Activated naive CD4-positive, alpha-beta T cell treated with anti-CD3 and anti-CD28 coated beads for 36 hours (primary cell): Measurements from ENCODE around the gene RAB11FIP4. TPM values are rescaled to one million over a fixed set of nuclear protein-coding genes. Genes with fewer than 3 reads are reported as not detected.
"Not testable (repeated sequence)": the region's sequence is repeated elsewhere in the genome, so short reads cannot be mapped to it uniquely, and the experiment has no call there.

ENCODE experiments used
- CTCF ChIA-PET: fragments of 350-600 bp; sonication (Branson Sonifier 250); formaldehyde crosslinking; loops from one replicate; lab custom pipeline; 2021; ENCODE audit warnings: antibody characterized with exemption; lab: Charles Lee
- DNase-seq: peaks from one replicate; pipeline ENCODE4 v3.0.0-alpha.2; 2020
- H3K27ac Mint-ChIP-seq: one replicate; pipeline ENCODE4 v1.8.0; 2021; ENCODE audit warnings: mild to moderate bottlenecking, mixed read lengths
- H3K27me3 Mint-ChIP-seq: one replicate; pipeline ENCODE4 v1.8.0; 2021; ENCODE audit warnings: low read depth, mixed read lengths
- H3K36me3 Mint-ChIP-seq: one replicate; pipeline ENCODE4 v1.8.0; 2021; ENCODE audit warnings: low read depth, mixed read lengths
- H3K4me1 Mint-ChIP-seq: one replicate; pipeline ENCODE4 v1.8.0; 2021; ENCODE audit warnings: low read depth, mixed read lengths
- H3K4me3 Mint-ChIP-seq: one replicate; pipeline ENCODE4 v1.8.0; 2021; ENCODE audit warnings: mild to moderate bottlenecking, moderate library complexity, mixed read lengths
- H3K9me3 Mint-ChIP-seq: one replicate; pipeline ENCODE4 v1.8.0; 2021; ENCODE audit warnings: mixed read lengths
- intact Hi-C: fragments of 100-400 bp; cut with micrococcal nuclease; formaldehyde crosslinking; loops from one replicate; pipeline ENCODE4 v1.15.1; 2023
- total RNA-seq, 2 experiments: library from RNA; stranded (reverse); gene quantifications; one replicate each; pipeline ENCODE4 v1.2.3, GENCODE V29; 2021

The RAB11FIP4 gene
- 10 to 100 TPM; 31.3 to 33.1 TPM for total RNA-seq

- H3K9me3 Mint-ChIP-seq = no peaks in the 10 kb centered on the region
- CTCF ChIA-PET = interaction anchor here (0.6 kb wide), 1 partner anchor 52 kb away, joined by 3 read pairs; no protein-coding TSS in a partner anchor
- no peak within 1 kb of the TSS for H3K27ac Mint-ChIP-seq
- intact Hi-C loops = no loop called here
- peak within 1 kb of the TSS; percentile 70 for H3K4me3 Mint-ChIP-seq
- H3K4me1 Mint-ChIP-seq = peaks cover 3% of the 10 kb centered on the region
- DNase-seq = peak; percentile 20
- peaks cover 47% of the 10 kb centered on the region for H3K27me3 Mint-ChIP-seq
- no peaks in the 10 kb centered on the region for H3K36me3 Mint-ChIP-seq
Observed at GRCh38 chr17:31391496-31391949, at the start of gene RAB11FIP4. TSS of gene RAB11FIP4 (plus strand) at chr17:31391675. CDS start at chr17:31391853, 178 bp downstream.

GRCh38 chr17:31345191-31345747, 46.2 kb upstream of the RAB11FIP4 start:
- CTCF ChIA-PET = not testable (repeated sequence)

GRCh38 chr17:31349454-31349853, 42.0 kb upstream of the RAB11FIP4 start:
- Mint-ChIP-seq H3K4me1 (no peaks in the 10 kb centered on the region), H3K4me3 (no peak overlapping the region), H3K36me3 (peaks cover 13% of the 10 kb centered on the region), H3K9me3 (no peaks in the 10 kb centered on the region), H3K27me3 (no peaks in the 10 kb centered on the region), H3K27ac (no peak overlapping the region)
- intact Hi-C loops = no loop called here
- CTCF ChIA-PET = no interaction called here
- DNase-seq = no peak

More at GRCh38 chr17:31345191-31345747, 46.2 kb upstream of the RAB11FIP4 start:
- H3K9me3 Mint-ChIP-seq, H3K27me3 Mint-ChIP-seq, H3K36me3 Mint-ChIP-seq, H3K4me1 Mint-ChIP-seq, H3K4me3 Mint-ChIP-seq, H3K27ac Mint-ChIP-seq, DNase-seq, intact Hi-C loops: not testable (repeated sequence)

- intact Hi-C loops = no loop called here
- Mint-ChIP-seq H3K9me3 (no peaks in the 10 kb centered on the region), H3K36me3 (peaks cover 21% of the 10 kb centered on the region), H3K27ac (no peak overlapping the region), H3K4me3 (no peak overlapping the region), H3K4me1 (no peaks in the 10 kb centered on the region), H3K27me3 (no peaks in the 10 kb centered on the region)
- DNase-seq = no peak
- CTCF ChIA-PET = interaction anchor here (0.6 kb wide), 2 partner anchors 28 to 1281 kb away, joined by 3 read pairs; no protein-coding TSS in a partner anchor
Observed at GRCh38 chr17:31355935-31356334, 35.5 kb upstream of the RAB11FIP4 start.

GRCh38 chr17:31357091-31357490, 34.4 kb upstream of the RAB11FIP4 start:
- H3K4me3 Mint-ChIP-seq = no peak overlapping the region
- H3K27ac Mint-ChIP-seq = no peak overlapping the region
- no peaks in the 10 kb centered on the region for H3K27me3 Mint-ChIP-seq
- no peaks in the 10 kb centered on the region for H3K4me1 Mint-ChIP-seq
- no peaks in the 10 kb centered on the region for H3K9me3 Mint-ChIP-seq
- peaks cover 24% of the 10 kb centered on the region for H3K36me3 Mint-ChIP-seq
- CTCF ChIA-PET = no interaction called here
- no peak for DNase-seq
- intact Hi-C loops = no loop called here

GRCh38 chr17:31357839-31358394, 33.6 kb upstream of the RAB11FIP4 start:
- Mint-ChIP-seq H3K27ac (no peak overlapping the region), H3K4me1 (no peaks in the 10 kb centered on the region), H3K4me3 (no peak overlapping the region), H3K36me3 (peaks cover 23% of the 10 kb centered on the region), H3K9me3 (no peaks in the 10 kb centered on the region), H3K27me3 (no peaks in the 10 kb centered on the region)
- intact Hi-C loops = no loop called here
- CTCF ChIA-PET = no interaction called here
- no peak for DNase-seq

- Mint-ChIP-seq H3K4me3 (no peak overlapping the region), H3K27ac (no peak overlapping the region), H3K36me3 (peaks cover 12% of the 10 kb centered on the region), H3K9me3 (no peaks in the 10 kb centered on the region), H3K27me3 (no peaks in the 10 kb centered on the region), H3K4me1 (no peaks in the 10 kb centered on the region)
- intact Hi-C loops = no loop called here
- CTCF ChIA-PET = no interaction called here
- DNase-seq = no peak
Observed at GRCh38 chr17:31364012-31364411, 27.5 kb upstream of the RAB11FIP4 start.

- DNase-seq = no peak
- Mint-ChIP-seq H3K9me3 (no peaks in the 10 kb centered on the region), H3K27ac (no peak overlapping the region), H3K27me3 (no peaks in the 10 kb centered on the region), H3K4me1 (peaks cover 7% of the 10 kb centered on the region), H3K36me3 (peaks cover 6% of the 10 kb centered on the region), H3K4me3 (no peak overlapping the region)
- CTCF ChIA-PET = interaction anchor here (0.6 kb wide), 1 partner anchor 87 kb away, joined by 3 read pairs; no protein-coding TSS in a partner anchor
- intact Hi-C loops = no loop called here
Observed at GRCh38 chr17:31366088-31366487, 25.4 kb upstream of the RAB11FIP4 start.

GRCh38 chr17:31369266-31369665, 22.2 kb upstream of the RAB11FIP4 start:
- H3K27me3 Mint-ChIP-seq = no peaks in the 10 kb centered on the region
- intact Hi-C loops = no loop called here
- DNase-seq = no peak
- H3K36me3 Mint-ChIP-seq = peaks cover 2% of the 10 kb centered on the region
- H3K4me3 Mint-ChIP-seq = no peak overlapping the region
- H3K9me3 Mint-ChIP-seq = no peaks in the 10 kb centered on the region
- peaks cover 24% of the 10 kb centered on the region for H3K4me1 Mint-ChIP-seq
- CTCF ChIA-PET = interaction anchor here (1.0 to 1.5 kb wide), 4 partner anchors 14 to 157 kb away, joined by 3 read pairs; no protein-coding TSS in a partner anchor
- no peak overlapping the region for H3K27ac Mint-ChIP-seq

GRCh38 chr17:31371511-31372097, 19.9 kb upstream of the RAB11FIP4 start:
- Mint-ChIP-seq H3K27me3 (no peaks in the 10 kb centered on the region), H3K4me3 (no peak overlapping the region), H3K4me1 (peaks cover 24% of the 10 kb centered on the region), H3K27ac (no peak overlapping the region), H3K9me3 (no peaks in the 10 kb centered on the region), H3K36me3 (peaks cover 2% of the 10 kb centered on the region)
- intact Hi-C loops = loop anchor here (2.0 to 10.0 kb wide), 4 partner anchors 51 to 467 kb away; partner anchors contain the start of genes EVI2A and TEFM
- CTCF ChIA-PET = interaction anchor here (0.7 to 3.0 kb wide), 13 partner anchors 11 to 355 kb away, joined by 3 to 19 read pairs (median 4); no protein-coding TSS in a partner anchor
- peak; percentile 45 for DNase-seq

- no peaks in the 10 kb centered on the region for H3K9me3 Mint-ChIP-seq
- DNase-seq = peak; percentile 34
- H3K4me1 Mint-ChIP-seq = peaks cover 24% of the 10 kb centered on the region
- H3K27me3 Mint-ChIP-seq = no peaks in the 10 kb centered on the region
- H3K27ac Mint-ChIP-seq = no peak overlapping the region
- intact Hi-C loops = loop anchor here (1.0 to 10.0 kb wide), 7 partner anchors 53 to 469 kb away; partner anchors contain the start of genes EVI2A, EVI2B and TEFM
- CTCF ChIA-PET = interaction anchor here (0.6 to 3.0 kb wide), 21 partner anchors 9 to 467 kb away, joined by 3 to 19 read pairs (median 4); no protein-coding TSS in a partner anchor
- H3K36me3 Mint-ChIP-seq = peaks cover 2% of the 10 kb centered on the region
- H3K4me3 Mint-ChIP-seq = no peak overlapping the region
Observed at GRCh38 chr17:31373150-31374093, 18.1 kb upstream of the RAB11FIP4 start.
